AML-193 (cell line): ENCODE measurements around the gene FRRS1L.

Source experiments
- DNase-seq, 2 experiments: peaks; one replicate each; lab custom pipeline; 2025; lab: John Stamatoyannopoulos, UW

The FRRS1L gene

GRCh38 chr9:109166771-109167601, at the start of gene FRRS1L:
TSS of gene FRRS1L (minus strand) at chr9:109167249. CDS start at chr9:109167138, 111 bp downstream.
- DNase-seq: no peak

GRCh38 chr9:109214414-109214813, 47.4 kb upstream of the FRRS1L start:
- no peak for DNase-seq

GRCh38 chr9:109213285-109214121, 46.5 kb upstream of the FRRS1L start:
- DNase-seq: no peak

DNA sequence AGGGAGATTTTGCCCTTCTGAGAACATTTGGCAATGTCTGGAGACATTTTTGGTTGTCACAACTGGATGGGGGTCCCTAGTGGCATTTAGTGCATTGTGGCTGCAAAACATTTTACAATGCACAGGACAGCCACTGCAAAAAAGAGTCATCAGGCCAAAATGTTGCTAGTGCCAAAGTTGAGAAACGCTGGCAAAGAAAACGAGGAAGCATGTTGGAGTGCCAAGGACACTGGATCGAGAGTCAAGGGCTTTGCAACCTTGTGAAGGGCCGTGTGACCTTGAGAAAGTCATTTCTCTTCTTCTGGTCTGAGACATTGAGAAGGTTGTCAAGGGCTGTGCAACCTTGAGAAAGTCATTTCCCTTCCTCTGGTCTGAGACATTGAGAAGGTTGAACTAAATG, 45.7 kb upstream of the FRRS1L start:
- no peak for DNase-seq

- DNase-seq: no peak
These were observed 39.6 kb upstream of the FRRS1L start for GRCh38 chr9:109206670-109207069.

- no peak for DNase-seq
These were observed 38.5 kb upstream of the FRRS1L start for GRCh38 chr9:109205526-109205925.

DNA sequence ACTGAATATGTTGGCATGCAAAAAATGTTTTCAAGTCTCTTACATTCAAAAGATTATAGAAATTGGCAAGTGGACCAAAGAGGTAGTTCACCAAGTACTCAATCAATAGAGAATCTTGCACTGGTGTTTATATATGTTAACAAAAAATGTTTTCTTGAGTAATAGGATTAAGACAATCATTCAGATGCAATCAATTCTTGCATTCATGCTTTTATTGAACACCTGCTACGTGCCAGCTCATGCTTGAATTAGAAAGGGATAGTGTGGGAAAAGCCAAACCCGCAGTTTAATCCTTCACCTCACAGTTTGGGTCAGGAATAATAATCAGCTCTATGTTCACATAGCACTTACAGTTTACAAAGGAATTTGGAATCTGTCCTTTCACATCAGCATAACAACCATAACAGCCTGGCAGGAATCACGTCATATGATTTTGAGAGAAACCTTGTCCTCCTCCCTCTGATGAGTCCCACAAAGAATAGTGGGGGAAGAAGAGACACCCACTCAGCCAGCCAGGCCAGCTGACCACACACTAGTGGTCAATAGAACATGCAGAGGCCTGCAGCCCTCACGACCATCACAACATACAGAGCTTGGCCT, 36.8 kb upstream of the FRRS1L start:
- DNase-seq: no peak

GRCh38 chr9:109199676-109200075, 32.6 kb upstream of the FRRS1L start:
- DNase-seq: no peak

GRCh38 chr9:109198736-109199382, 31.8 kb upstream of the FRRS1L start:
- no peak for DNase-seq

- no peak for DNase-seq
These were observed 27.0 kb upstream of the FRRS1L start for GRCh38 chr9:109193974-109194556.

GRCh38 chr9:109192732-109193361, 25.8 kb upstream of the FRRS1L start:
- no peak for DNase-seq

GRCh38 chr9:109191746-109192145, 24.7 kb upstream of the FRRS1L start:
- DNase-seq: no peak

- no peak for DNase-seq
These were observed 23.1 kb upstream of the FRRS1L start for GRCh38 chr9:109190151-109190550.

DNA sequence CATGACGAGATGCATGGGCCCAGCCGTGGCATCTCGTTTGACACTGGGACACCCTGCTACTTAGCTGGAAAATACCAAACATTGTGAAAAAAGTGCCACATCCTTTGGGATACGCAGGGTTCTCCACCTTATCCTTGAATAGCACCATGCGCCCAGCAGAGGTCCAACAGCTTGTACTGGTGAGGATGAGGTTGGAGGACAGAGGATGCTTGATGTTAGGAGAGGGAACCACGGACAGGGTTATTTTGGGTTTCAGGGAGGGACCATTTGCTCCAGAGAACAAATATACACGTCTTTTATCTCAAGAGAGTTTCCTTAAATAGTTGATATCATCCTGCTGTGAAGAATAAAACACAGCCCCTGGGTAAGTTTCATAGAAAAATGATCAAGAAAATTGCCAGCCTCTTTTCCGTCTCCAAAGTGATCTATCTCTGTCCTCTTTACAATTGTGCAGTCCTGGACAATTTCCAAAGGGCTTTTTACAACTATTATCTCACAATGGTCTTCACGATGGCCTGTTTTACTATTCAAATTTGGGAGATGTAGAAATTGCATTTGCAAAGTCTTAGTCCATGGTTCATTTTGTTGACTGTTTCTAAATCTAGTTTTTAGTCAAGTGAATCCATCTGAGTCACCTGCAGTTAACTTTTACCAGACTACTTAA, 19.9 kb upstream of the FRRS1L start:
- DNase-seq: no peak

GRCh38 chr9:109182940-109183798, 16.1 kb upstream of the FRRS1L start:
- DNase-seq: peak; percentile 0

DNA sequence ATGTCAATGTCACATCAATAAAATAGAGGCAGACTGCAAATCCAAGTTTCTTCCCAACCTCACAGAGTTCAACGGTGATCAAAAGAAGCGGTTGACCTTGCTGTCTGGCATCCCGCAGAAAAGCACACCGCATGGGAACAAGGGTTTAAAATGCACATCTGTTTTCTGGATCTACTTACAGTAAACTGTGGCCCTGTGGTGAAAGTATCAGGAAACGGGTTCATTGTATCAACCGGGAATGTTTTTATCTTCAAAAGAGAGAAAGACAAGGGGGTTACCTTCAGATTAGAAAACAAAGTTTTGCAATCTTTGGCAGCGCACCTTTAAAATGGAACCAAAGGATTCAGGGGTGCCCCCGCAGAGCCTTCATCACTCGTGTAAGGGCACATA, 15.5 kb upstream of the FRRS1L start:
- no peak for DNase-seq

- no peak for DNase-seq
These were observed 14.2 kb upstream of the FRRS1L start for GRCh38 chr9:109181284-109181683.

GRCh38 chr9:109179801-109180523, 12.9 kb upstream of the FRRS1L start:
- DNase-seq: no peak

DNA sequence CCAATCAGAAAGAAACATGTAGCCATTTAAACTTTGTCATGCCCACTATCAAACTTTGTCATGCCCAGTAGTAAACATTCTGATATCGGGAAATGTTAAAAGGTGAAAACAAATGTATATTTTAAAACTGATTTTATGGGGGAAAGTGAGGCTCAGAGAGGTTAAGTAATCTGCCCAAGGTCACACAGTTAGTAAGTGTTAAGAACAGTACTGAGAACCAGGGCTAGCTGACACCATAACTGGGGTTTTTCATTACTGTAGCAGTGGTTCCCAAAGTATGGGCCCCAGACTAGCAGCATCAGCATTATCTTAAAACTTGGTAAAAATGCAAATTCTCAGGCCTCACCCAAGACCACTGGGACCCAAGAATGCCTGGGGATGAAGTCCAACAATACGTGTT, 9.9 kb upstream of the FRRS1L start:
- no peak for DNase-seq
